Progenitor cell of endocrine pancreas (in vitro differentiated cells): ENCODE data around the gene SGCA. TPM values are rescaled to one million over a fixed set of nuclear protein-coding genes. Genes with fewer than 3 reads are reported as not detected.

Experiments
- DNase-seq: peaks from one replicate; pipeline ENCODE4 v3.0.0; 2021; ENCODE audit warnings: low spot score; ENCODE audit not compliant: unreplicated experiment
- H3K27ac Mint-ChIP-seq: 2 replicates; pipeline ENCODE4 v1.8.0; 2021; ENCODE audit warnings: mild to moderate bottlenecking, moderate library complexity, mixed read lengths
- H3K27me3 Mint-ChIP-seq: 2 replicates; pipeline ENCODE4 v1.8.0; 2021; ENCODE audit warnings: mixed read lengths
- H3K36me3 Mint-ChIP-seq: 2 replicates; pipeline ENCODE4 v1.8.0; 2022; ENCODE audit warnings: mixed read lengths; ENCODE audit not compliant: insufficient read depth
- H3K4me1 Mint-ChIP-seq: 2 replicates; pipeline ENCODE4 v1.8.0; 2021; ENCODE audit warnings: low read depth, mixed read lengths
- H3K4me3 Mint-ChIP-seq: 2 replicates; pipeline ENCODE4 v1.8.0; 2021; ENCODE audit warnings: low read depth, mild to moderate bottlenecking, moderate library complexity, mixed read lengths
- H3K9me3 Mint-ChIP-seq: 2 replicates; pipeline ENCODE4 v1.8.0; 2021; ENCODE audit warnings: low read depth, mixed read lengths
- CTCF ChIP-seq: fragments of 200-600 bp; sonication (generic); IDR thresholded peaks from one replicate; pipeline ENCODE4 v1.5.0; 2021; ENCODE audit warnings: antibody characterized with exemption, mild to moderate bottlenecking; ENCODE audit not compliant: unreplicated experiment
- total RNA-seq: library from RNA; stranded (reverse); gene quantifications from 2 replicates; pipeline ENCODE4 v1.2.1, GENCODE V29; 2021

SGCA gene
- total RNA-seq, 1 donor from 2014 or later, result not detected

- Mint-ChIP-seq H3K27me3 (no peaks in the 10 kb centered on the region), H3K36me3 (peaks cover under 1% of the 10 kb centered on the region), H3K27ac (no peak overlapping the region), H3K4me3 (no peak overlapping the region), H3K4me1 (no peaks in the 10 kb centered on the region), H3K9me3 (no peaks in the 10 kb centered on the region)
- no peak for TF ChIP-seq CTCF
- no peak for DNase-seq
Observed at GRCh38 chr17:50190603-50191358, 25.0 kb downstream of the SGCA start.

GRCh38 chr17:50191359-50192143 lies 25.7 kb downstream of the SGCA start:
- Mint-ChIP-seq H3K9me3 (no peaks in the 10 kb centered on the region), H3K36me3 (no peaks in the 10 kb centered on the region), H3K4me1 (no peaks in the 10 kb centered on the region), H3K27ac (no peak overlapping the region), H3K4me3 (no peak overlapping the region), H3K27me3 (no peaks in the 10 kb centered on the region)
- DNase-seq, result no peak
- TF ChIP-seq CTCF, result no peak

- Mint-ChIP-seq H3K27ac (no peak overlapping the region), H3K36me3 (no peaks in the 10 kb centered on the region), H3K4me1 (no peaks in the 10 kb centered on the region), H3K4me3 (no peak overlapping the region), H3K9me3 (no peaks in the 10 kb centered on the region), H3K27me3 (no peaks in the 10 kb centered on the region)
- no peak for DNase-seq
- no peak for TF ChIP-seq CTCF
Observed at GRCh38 chr17:50192144-50192617, 26.4 kb downstream of the SGCA start.

GRCh38 chr17:50192618-50193291 lies 26.9 kb downstream of the SGCA start:
- no peak for DNase-seq
- Mint-ChIP-seq H3K27ac (no peak overlapping the region), H3K4me1 (no peaks in the 10 kb centered on the region), H3K9me3 (no peaks in the 10 kb centered on the region), H3K4me3 (no peak overlapping the region), H3K27me3 (no peaks in the 10 kb centered on the region), H3K36me3 (no peaks in the 10 kb centered on the region)
- TF ChIP-seq CTCF, result no peak
